ENCODE data around the gene MYO10.

The MYO10 gene

DNA sequence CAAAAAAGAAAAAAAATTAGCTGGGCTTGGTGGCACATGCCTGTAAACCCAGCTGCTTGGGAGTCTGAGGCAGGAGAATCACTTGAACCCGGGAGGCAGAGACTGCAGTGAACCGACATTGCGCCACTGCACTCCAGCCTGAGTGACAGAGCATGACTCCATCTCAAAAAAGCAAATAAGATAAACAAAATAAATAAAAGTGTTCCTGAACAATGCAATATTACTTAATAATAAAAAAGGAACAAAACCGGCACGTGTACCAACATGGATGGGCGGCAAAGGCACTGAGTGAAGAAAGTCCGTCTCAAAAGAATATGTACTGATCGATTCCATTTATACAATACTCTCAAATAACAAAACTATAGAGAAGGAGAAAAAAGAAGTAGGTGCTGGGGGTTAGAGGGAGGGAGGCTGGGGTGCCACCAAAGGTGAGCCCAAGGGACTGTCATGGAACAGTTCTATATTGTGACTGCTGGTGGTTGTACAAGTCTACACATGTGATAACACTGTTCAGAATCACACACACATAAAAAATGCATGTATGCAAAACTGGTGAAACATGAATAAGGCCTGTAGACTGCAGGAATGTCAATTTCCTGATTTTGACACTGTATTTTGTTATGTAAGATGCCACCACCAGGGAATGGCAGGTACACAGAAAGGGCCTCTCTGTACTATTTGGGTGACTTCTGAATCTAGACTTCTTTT, 15.8 kb downstream of the MYO10 start:
- in situ Hi-C loops (cut with MboI; ENCODE audit: low sequenced_read_pairs): no loop called here

DNA sequence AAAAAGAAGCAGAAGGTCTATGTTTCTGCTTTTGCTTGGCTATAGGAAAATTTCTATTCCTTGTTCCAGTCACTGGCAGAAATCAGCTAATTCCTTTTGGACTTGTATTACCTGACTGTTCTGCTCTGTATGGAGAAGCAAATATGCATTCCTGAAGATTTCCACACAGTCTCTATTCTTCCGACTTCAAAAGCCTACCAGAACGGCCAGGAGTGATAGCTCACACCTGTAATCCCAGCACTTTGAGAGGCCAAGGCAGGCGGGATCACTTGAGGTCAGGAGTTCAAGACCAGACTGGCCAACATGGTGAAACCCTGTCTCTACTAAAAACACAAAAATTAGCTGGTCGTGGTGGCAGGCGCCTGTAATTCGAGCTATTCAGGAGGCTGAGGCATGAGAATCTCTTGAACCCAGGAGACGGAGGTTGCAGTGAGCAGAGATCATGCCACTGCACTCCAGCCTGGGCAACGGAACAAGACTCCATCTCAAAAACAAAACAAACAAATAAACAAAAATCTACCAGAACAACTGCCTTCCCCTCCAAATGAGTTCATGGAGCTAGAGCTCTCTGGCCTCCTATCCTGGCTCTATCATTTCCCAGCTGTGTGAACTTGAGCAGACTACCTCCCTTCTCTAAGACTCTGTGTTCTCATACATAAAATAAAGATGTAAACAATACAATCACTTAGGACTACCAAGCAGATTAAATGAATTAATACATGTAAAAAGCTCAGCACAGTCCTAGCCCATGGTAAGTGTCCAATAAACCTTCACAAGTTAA, 17.0 kb downstream of the MYO10 start:
- in situ Hi-C loops (cut with MboI; ENCODE audit: low sequenced_read_pairs): no loop called here

DNA sequence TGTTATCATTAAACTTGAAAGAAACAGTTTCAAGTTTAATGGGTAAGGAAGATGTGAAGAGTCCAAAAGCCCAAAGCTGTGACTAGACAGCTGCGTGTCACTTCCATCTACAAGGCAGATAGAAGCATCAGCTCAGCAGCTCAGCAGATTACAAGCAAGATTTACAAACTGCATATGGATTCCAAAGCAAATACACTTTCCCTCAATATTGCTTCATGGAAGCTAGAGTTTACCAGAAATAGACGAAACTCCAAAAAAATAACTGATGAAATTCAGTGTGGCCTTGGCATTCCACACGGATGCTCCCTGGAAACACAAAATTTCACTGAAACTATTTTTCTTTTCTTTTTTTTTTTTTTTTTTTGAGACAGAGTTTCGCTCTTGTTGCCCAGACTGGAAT, 17.9 kb downstream of the MYO10 start:
- in situ Hi-C loops (cut with MboI; ENCODE audit: low sequenced_read_pairs): no loop called here

DNA sequence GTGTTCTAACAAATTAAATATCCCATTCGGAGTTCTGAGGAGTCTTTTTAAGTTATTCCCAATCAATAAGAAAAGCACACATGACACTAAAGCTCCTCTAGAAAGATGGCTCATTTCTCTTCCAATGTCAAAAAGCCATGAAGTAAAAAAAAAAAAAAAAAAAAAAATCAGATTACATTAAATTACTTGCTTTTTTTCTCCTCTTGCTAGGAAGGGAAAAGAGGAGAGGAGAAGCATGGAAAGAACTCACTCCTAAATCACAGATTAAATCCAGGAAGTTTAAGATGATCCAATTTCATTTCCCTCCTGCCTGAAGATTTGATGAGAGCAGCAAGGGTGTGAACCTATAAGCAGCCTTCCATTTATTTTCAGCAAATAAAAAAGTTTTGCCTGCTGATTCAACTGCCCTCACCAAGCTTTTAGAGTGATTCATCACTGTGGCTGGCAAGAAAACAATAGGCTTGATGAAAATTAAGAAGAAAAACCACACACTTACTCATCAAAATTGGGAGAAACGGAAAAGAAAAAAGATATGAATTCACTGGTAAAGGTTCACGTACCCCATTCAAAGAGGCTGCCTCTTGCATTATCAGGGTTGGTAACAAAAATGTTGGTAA, 19.7 kb downstream of the MYO10 start:
- in situ Hi-C loops (cut with MboI; ENCODE audit: low sequenced_read_pairs): no loop called here

DNA sequence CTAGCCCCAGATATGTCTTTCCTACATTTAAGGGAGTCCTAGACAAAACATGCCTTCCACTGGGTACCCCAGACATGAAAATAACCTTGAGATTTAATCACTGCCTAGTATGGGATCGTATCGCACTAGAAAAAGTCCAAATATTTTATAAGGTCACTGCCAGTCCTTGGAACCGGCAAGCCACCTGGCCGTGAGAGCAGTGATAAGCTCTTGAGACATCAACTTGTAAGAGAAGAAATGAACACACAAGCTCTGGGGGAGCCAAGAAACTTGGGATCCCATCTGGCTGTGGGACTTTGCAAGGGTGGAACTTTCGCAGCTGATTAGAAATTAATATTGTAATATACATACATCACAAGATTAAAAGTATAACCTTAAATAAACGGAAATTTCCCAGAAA, 21.5 kb downstream of the MYO10 start:
- in situ Hi-C loops (cut with MboI; ENCODE audit: low sequenced_read_pairs): no loop called here

DNA sequence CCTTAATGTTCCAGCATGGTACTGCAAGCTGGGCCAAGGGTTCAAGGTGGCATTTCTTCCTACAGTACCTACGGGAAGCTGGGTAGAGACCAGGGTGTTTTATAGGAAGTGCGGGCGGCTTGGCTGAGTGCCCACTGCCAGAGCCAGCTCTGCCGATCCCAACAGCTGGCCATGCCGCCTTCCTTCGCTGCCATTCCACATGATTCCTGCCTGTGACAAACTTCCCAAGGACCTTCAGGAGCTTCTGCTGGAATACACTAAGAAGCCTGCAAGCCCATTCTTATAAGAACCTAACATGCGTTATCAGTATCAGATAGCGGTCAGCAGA, 22.0 kb downstream of the MYO10 start:
- in situ Hi-C loops (cut with MboI; ENCODE audit: low sequenced_read_pairs): no loop called here

DNA sequence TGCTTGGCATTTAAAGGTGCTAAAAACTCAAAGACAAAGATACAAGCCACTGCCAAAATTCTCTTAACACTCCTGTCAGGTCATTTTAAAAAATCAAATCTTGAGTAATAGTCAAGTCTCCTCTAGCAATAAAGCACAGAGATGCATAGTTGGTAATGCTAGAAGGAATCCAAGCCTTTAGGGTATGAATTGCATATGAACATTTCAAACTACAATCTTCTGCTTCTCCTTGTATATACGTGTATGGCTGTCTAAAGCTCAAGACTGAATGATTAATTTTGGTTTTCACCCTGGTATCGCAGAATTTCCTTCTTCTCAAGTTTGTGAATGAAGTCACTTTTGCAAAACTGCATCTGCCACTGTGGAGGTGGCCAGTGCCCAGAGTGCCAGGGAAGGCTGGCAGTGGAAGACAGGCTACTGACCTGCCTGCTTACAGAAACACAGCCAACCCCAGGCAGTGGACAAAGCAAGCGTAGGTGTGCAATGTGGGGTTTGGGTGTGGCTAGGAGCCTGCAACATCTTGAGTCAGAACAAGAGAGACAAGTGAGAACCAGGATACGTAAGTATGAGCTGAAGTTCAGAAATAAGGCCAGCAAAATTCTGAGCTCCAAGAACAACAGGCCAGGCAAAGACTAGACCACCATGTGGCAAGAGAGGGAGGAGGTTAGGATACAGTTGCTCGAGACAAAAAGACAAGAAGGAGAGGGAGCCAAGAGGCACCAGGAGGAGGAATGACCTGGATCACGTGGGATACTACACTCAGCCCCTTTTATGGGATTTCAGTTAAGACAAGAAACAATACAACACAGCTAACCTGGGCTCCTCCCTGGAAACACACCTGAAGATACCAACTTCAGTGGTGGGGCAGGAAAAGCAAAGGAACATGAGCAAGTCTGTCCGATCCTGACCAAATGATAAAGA, 22.6 kb downstream of the MYO10 start:
- in situ Hi-C loops (cut with MboI; ENCODE audit: low sequenced_read_pairs): no loop called here

DNA sequence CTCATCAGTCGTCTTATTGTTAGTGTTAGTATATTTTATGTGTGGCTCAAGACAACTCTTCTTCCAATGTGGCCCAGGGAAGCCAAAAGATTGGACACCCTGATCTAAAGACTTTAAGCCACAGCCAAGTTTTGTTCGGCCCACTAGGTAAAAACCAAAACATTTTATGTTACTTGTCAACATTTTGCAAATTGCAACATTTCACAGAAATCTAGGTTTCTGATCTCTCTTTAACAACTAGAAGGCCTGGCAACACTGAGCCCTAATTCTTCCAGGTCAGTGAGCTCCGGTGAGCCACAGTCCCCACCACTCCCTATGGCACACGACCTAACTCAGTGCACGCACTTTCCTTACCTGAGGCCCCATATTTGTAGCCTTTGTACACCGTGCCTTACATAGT, 24.0 kb downstream of the MYO10 start:
- in situ Hi-C loops (cut with MboI; ENCODE audit: low sequenced_read_pairs): no loop called here

DNA sequence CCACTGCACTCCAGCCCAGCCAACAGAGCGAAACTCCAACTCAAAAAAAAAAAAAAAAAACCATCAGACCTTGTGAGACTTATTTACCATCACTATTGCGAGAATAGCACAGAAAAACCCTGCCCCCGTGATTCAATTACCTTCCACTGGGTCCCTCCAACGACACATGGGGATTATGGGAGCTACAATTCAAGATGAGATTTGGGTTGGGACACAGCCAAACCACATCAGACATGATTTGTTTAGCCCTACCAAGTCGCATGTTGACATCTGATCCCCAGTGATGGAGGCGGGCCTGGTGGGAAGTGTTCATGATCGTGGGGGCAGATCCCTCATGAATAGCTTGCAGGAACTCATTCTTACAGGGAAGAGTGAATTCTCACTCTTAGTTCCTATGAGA, 26.6 kb downstream of the MYO10 start:
- in situ Hi-C loops (cut with MboI; ENCODE audit: low sequenced_read_pairs): no loop called here

DNA sequence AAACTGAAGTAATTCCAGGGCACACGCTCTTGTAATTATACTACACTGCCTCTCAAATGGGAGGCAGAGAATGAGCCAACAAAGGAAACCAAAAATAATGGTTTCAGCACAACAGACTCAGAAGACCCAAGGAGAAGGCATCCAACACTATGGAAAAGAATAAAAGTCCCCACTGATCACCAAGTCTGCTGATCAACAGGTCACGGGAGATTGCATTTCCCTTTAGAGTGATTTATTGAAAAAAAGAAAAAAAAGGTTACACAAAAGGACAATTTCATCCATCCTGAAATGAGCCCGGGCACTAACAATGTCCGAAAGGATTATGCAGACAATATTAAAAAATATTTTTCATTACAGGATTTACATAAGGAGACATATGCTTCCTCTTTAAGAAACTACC, 28.8 kb downstream of the MYO10 start:
- in situ Hi-C loops (cut with MboI; ENCODE audit: low sequenced_read_pairs): no loop called here

DNA sequence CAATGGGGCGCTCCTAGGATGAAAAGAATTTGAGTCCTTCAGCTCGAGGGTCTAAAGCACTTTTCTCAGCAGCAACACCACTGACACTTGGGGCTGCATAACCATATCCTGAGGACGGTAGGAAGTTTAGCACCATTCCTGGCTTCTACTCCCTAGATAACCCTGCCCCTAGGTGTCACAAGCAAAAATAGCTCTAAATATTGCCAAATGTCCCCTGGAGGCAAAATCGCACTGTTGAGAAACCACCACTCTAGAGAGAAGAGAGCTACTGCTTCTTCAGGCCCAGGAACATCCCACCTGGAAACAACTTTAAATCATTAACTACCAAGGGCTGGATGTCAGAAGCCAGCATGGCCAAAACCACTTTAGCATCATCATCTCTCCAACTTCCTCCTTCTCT, 29.8 kb downstream of the MYO10 start:
- in situ Hi-C loops (cut with MboI; ENCODE audit: low sequenced_read_pairs): no loop called here

DNA sequence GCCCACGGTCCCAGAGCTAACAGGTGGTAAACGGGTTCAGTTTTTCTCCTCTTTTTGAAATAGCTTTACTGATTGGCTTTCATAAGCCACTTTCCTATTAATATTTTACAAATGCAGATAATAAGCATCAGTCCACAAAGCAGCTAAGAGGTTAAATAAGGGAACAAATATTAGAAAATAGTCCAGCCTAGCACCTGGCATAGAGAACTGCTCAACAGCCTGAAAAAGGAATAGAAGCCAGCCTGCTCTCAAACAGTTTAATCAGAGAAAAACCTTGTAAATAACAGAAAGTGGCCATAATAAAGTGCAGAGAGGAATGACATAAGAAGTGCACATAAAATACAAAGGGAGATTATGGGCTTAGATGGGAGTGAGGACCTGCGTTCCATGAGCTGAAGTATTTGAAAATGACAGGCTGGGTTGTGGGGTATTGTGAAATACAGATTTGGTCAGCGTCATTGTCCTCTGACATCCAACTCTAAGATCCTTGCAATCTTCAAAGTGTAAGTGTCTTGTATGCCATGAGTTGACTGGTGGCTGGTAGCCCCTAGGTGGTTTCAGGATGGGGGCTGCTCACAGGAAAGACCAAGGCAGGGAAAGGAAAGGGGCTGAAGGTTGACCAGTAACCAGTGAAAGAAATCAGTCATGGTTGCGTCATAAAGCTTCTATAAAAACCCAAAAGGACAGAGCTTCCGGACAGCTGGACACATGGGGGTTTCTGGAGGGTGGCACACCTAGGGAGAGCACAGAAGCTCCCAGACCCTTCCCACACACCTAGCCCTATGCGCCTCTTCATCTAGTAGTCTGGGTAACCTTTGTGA, 32.4 kb downstream of the MYO10 start:
- in situ Hi-C loops (cut with MboI; ENCODE audit: low sequenced_read_pairs): no loop called here

DNA sequence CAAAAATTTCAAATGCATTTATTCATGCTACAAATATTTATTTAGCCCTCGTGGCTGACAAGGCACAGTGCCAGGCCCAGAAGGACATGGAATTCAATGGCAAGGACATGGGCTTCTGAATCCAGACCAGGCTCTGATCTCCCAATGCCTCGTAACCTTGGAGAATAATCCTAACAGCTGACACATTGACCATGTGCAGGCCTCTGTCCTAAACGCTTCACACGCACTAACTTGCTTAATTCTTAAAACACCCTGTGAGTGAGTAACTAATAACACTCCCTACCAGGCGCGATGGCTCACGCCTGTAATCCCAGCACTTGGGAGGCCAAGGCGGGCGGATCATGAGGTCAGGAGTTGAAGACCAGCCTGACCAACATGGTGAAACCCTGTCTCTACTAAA, 33.2 kb downstream of the MYO10 start:
- in situ Hi-C loops (cut with MboI; ENCODE audit: low sequenced_read_pairs): no loop called here

DNA sequence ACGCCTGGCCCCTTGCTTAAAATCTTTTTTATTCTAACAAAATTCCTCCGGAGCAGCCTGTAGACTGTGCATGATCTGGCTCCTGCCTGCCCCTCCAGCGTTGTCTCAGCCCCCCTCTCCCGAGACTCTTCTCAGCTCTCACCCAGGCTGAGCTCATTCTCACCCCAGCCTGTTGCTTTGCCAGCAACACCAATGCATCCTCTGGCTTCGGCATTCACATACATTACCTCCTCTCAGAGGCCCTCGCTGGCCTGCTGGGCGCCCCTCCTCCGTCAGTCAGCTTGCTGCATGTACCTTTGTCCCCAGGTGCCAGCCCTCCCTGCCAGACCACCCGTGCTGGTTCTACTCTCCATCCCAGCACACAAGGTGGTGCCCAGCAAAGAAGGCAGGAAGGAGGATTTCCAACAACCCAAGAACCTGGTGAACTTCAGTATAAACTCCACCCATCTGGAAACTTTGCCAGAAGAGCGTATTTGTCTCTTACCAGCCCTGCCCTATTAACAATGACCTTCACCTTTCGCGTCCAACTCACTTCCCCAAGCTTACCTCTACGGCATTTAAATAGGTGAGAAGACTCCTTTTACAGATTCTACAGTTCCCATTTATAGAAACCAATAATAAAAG, 35.0 kb downstream of the MYO10 start:
- in situ Hi-C loops (cut with MboI; ENCODE audit: low sequenced_read_pairs): no loop called here

DNA sequence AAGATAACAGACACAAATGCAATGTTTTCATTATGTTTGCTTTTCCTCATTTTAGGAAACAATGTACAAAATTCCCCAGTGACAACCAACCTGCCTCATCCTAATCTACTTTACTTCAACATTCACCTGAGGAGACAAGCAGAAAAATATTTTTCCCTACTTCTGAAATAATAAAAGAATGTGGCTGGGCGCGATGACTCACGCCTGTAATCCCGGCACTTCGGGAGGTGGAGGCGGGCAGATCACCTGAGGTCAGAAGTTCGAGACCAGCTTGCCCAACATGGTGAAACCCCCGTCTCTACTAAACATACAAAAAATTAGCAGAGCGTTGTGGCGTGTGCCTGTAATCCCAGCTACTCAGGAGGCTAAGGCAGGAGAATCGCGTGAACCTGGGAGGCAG, 36.9 kb downstream of the MYO10 start:
- in situ Hi-C loops (cut with MboI; ENCODE audit: low sequenced_read_pairs): no loop called here

DNA sequence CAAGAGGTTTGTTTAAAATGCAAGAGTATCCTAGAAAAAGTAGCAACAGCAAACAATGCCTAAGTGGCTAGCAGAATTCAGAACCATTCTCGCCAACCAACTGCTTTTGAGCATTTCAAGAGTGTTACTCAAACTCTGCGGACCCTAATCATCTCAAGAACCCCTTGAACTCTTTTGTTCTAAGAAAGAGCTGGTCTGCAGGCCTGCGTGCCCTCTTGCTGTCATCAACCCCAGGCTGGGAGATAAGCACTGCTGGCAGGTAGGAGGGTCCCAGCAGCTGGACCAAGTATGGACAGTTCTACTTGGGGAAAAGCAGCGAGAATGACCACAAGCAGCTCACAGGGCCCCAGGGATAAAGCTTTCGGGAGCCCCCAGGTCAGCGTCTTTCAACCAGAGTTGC, 38.3 kb downstream of the MYO10 start:
- in situ Hi-C loops (cut with MboI; ENCODE audit: low sequenced_read_pairs): no loop called here

DNA sequence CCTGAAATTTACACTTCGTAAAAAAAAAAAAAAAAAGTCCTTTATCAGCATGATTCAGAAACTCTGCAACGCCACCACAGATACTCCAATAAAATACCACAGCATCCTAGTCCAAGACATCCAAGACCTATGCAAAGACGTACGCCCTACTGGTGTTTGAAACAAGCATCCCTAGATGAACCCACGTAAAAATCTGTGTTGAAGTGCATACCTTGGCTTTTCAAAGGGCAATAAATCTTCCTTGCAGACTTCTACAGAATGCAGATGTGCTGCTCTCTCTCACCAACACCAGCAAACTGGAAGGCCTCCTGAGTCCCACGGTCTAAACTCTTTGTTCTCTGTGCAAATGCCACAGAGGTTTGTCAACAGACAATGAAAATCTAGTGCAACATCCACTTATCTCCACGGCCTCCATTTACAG, 38.8 kb downstream of the MYO10 start:
- in situ Hi-C loops (cut with MboI; ENCODE audit: low sequenced_read_pairs): no loop called here

DNA sequence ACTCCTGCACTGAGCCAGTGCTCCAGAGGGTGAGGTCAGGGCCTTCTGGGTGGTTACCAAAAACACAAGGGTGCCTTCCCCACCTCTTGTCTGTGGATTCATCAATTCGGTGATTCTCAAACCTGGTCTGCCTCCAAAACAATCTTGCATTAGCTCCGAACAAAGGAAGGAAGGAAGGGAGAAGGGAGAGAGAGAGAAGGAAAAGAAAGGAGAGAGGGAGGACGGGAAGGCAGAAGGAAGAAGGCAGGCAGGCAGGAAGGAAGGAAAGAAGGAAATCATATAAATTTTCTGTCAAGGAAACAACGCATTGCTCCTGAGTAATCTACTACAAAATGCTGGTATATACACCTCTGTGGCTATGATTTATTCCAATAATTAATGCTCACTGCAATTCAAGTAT, 39.3 kb downstream of the MYO10 start:
- in situ Hi-C loops (cut with MboI; ENCODE audit: low sequenced_read_pairs): no loop called here

DNA sequence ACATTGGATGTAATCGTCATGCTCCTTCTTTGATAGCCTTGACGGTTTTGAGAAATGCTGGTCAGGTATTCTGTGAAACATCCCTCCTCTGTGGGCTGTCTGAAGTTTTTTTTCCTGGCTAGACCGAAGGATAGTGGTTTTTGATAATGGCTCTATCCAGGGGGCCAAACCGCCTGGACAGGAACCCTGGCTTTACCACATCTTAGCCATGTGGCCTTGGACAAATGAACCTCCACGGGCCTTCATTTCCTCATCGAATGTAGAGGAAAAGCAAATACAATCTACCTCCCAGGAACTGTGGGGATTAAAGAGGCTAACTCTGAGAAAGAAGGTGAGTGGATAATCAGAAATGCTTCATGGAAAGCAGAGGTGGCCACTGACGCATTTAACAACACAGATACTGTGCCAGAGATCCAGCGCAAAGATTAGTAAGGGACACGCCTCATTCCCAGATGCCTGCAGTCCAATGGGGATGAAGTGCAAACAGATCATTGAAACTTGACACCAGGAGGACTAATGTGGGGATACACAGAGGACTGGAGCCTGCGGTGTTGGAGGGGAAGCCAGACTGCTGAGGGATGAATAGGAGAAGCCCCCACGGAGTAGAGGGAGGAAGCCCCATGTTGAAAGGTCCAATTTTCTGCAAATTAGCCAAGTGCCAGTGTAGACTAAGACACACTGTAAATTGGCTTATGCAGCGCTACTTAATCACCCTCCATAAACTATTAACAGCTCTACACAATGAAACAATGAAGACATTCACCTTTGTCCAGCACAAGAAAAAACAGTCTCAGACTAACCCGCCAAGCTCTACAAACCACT, 41.6 kb downstream of the MYO10 start:
- in situ Hi-C loops (cut with MboI; ENCODE audit: low sequenced_read_pairs): no loop called here
